Endodermal cell (in vitro differentiated cells): Measurements from ENCODE around the gene PRSS1. TPM values are rescaled to one million over a fixed set of nuclear protein-coding genes. Genes with fewer than 3 reads are reported as not detected.

Experiments
- DNase-seq: peaks from one replicate; pipeline ENCODE4 v3.0.0-alpha.2; 2017
- H3K27ac ChIP-seq: 2 replicates; pipeline ENCODE4 v1.5.1; 2013; ENCODE audit warnings: mild to moderate bottlenecking, low read depth, low read length, moderate library complexity
- H3K27me3 ChIP-seq: 2 replicates; pipeline ENCODE4 v1.6.1; 2013; ENCODE audit warnings: mild to moderate bottlenecking, low read length, moderate library complexity; ENCODE audit not compliant: insufficient read depth, control insufficient read depth, poor library complexity, severe bottlenecking
- H3K36me3 ChIP-seq: 2 replicates; pipeline ENCODE4 v1.7.0; 2013; ENCODE audit warnings: mild to moderate bottlenecking, low read length, moderate library complexity; ENCODE audit not compliant: control insufficient read depth, insufficient read depth
- H3K4me1 ChIP-seq: one replicate; pipeline ENCODE4 v1.7.0; 2013; ENCODE audit warnings: low read length; ENCODE audit not compliant: control insufficient read depth, insufficient read depth
- H3K4me3 ChIP-seq: 2 replicates; pipeline ENCODE4 v1.5.1; 2013; ENCODE audit warnings: mild to moderate bottlenecking, low read length, moderate library complexity
- H3K9ac ChIP-seq: 2 replicates; pipeline ENCODE4 v1.6.1; 2013; ENCODE audit warnings: mild to moderate bottlenecking, low read length, moderate library complexity; ENCODE audit not compliant: poor library complexity, severe bottlenecking; ENCODE audit errors: extremely low read depth
- H3K9me3 ChIP-seq: 2 replicates; pipeline ENCODE4 v1.6.1; 2013; ENCODE audit warnings: mild to moderate bottlenecking, low read length, moderate library complexity; ENCODE audit not compliant: control insufficient read depth
- H3K27ac Mint-ChIP-seq: 2 replicates; pipeline ENCODE4 v1.8.0; 2020; ENCODE audit warnings: mixed read lengths
- H3K27me3 Mint-ChIP-seq: 2 replicates; pipeline ENCODE4 v1.8.0; 2021; ENCODE audit warnings: mild to moderate bottlenecking, mixed read lengths; ENCODE audit not compliant: insufficient read depth
- H3K36me3 Mint-ChIP-seq: 2 replicates; pipeline ENCODE4 v1.8.0; 2020; ENCODE audit warnings: low read depth, mixed read lengths
- H3K4me1 Mint-ChIP-seq: 2 replicates; pipeline ENCODE4 v1.8.0; 2020; ENCODE audit warnings: mixed read lengths
- H3K4me3 Mint-ChIP-seq: 2 replicates; pipeline ENCODE4 v1.8.0; 2020; ENCODE audit warnings: mild to moderate bottlenecking, moderate library complexity, mixed read lengths
- H3K9me3 Mint-ChIP-seq: 2 replicates; pipeline ENCODE4 v1.8.0; 2020; ENCODE audit warnings: mild to moderate bottlenecking, mixed read lengths
- CTCF ChIP-seq: fragments of 200-600 bp; sonication (generic); conservative IDR thresholded peaks from 2 replicates; pipeline ENCODE4 v1.5.0; 2021; ENCODE audit warnings: antibody characterized with exemption, mild to moderate bottlenecking
- WGBS, 2 experiments: methylation state at CpG; one replicate each; pipeline versions ENCODE4 v1.1.5 to v1.1.7; 2013; ENCODE audit warnings: missing lambda C conversion rate in 2 of 2, mixed read lengths in 1 of 2; ENCODE audit not compliant: insufficient coverage in 1 of 2, insufficient read length in 1 of 2; 5-methylcytosine and 5-hydroxymethylcytosine counted together
- total RNA-seq, 2 donors: library from RNA; stranded (reverse); fragmentation: NEBNext Ultra II Directional in 1 of 2; extraction: Animal tissue kit (Norgen Biotek cat#: 25700) in 1 of 2; gene quantifications; 2 replicates in 1 of 2; 3 replicates in 1 of 2; pipeline ENCODE4 v1.2.1, GENCODE V29; 2021

The PRSS1 gene
- total RNA-seq, 2 donors from 2014 or later, result 4.4 to 8.8 TPM

GRCh38 chr7:142790056-142790455, 40.8 kb downstream of the PRSS1 start:
- H3K4me1 Mint-ChIP-seq, result no peaks in the 10 kb centered on the region
- H3K4me1 ChIP-seq, result no peaks in the 10 kb centered on the region
- no peak overlapping the region for H3K4me3 Mint-ChIP-seq
- no peaks in the 10 kb centered on the region for H3K9me3 Mint-ChIP-seq
- 87 to 93% methylated on average over 3 of the region's 3 CpGs for whole genome bisulfite sequencing, 2 experiments
- H3K9ac ChIP-seq, result no peak overlapping the region
- peaks cover 24% of the 10 kb centered on the region for H3K27me3 ChIP-seq
- H3K36me3 ChIP-seq, result no peaks in the 10 kb centered on the region
- peaks cover 61% of the 10 kb centered on the region for H3K27me3 Mint-ChIP-seq
- H3K27ac ChIP-seq, result no peak overlapping the region
- no peak overlapping the region for H3K27ac Mint-ChIP-seq
- H3K4me3 ChIP-seq, result no peak overlapping the region
- DNase-seq, result no peak
- TF ChIP-seq CTCF, result no peak
- H3K9me3 ChIP-seq, result no peaks in the 10 kb centered on the region
- no peaks in the 10 kb centered on the region for H3K36me3 Mint-ChIP-seq

- Mint-ChIP-seq H3K27me3 (peaks cover 66% of the 10 kb centered on the region), H3K27ac (no peak overlapping the region), H3K4me3 (no peak overlapping the region), H3K36me3 (no peaks in the 10 kb centered on the region), H3K9me3 (no peaks in the 10 kb centered on the region), H3K4me1 (no peaks in the 10 kb centered on the region)
- Histone ChIP-seq H3K36me3 (no peaks in the 10 kb centered on the region), H3K4me3 (no peak overlapping the region), H3K27me3 (peaks cover 29% of the 10 kb centered on the region), H3K4me1 (no peaks in the 10 kb centered on the region), H3K9me3 (no peaks in the 10 kb centered on the region), H3K9ac (no peak overlapping the region), H3K27ac (no peak overlapping the region)
- no peak for DNase-seq
- no peak for TF ChIP-seq CTCF
- 88 to 100% methylated on average over 1 of the region's 1 CpG for WGBS, 2 experiments
These were observed 41.3 kb downstream of the PRSS1 start for GRCh38 chr7:142790555-142790954.

GRCh38 chr7:142791502-142791901, 42.2 kb downstream of the PRSS1 start:
- H3K36me3 Mint-ChIP-seq, result no peaks in the 10 kb centered on the region
- no peak for TF ChIP-seq CTCF
- WGBS, 2 experiments, result 91% methylated on average over 6 of the region's 7 CpGs; no CpG with 5 or more reads in 1 of the 2 experiments
- no peak for DNase-seq
- Histone ChIP-seq H3K27me3 (peaks cover 39% of the 10 kb centered on the region), H3K9ac (no peak overlapping the region), H3K36me3 (no peaks in the 10 kb centered on the region), H3K9me3 (no peaks in the 10 kb centered on the region), H3K4me1 (no peaks in the 10 kb centered on the region), H3K4me3 (no peak overlapping the region), H3K27ac (no peak overlapping the region)
- peaks cover 75% of the 10 kb centered on the region for H3K27me3 Mint-ChIP-seq
- H3K4me1 Mint-ChIP-seq, result peaks cover 6% of the 10 kb centered on the region
- H3K4me3 Mint-ChIP-seq, result no peak overlapping the region
- no peaks in the 10 kb centered on the region for H3K9me3 Mint-ChIP-seq
- no peak overlapping the region for H3K27ac Mint-ChIP-seq
